Naive thymus-derived CD4-positive, alpha-beta T cell (primary cell): ENCODE results near the gene DDAH1. TPM values are rescaled to one million over a fixed set of nuclear protein-coding genes. Genes with fewer than 3 reads are reported as not detected.

Experiments used
- ATAC-seq: fragments of 150-1000 bp; cut with Tn5 transposase; 2 replicates; pipeline ENCODE4 v1.10.0; 2021; ENCODE audit warnings: mild to moderate bottlenecking, moderate library complexity
- CTCF ChIA-PET: fragments of 350-600 bp; sonication (Branson Sonifier 250); formaldehyde crosslinking; loops from one replicate; lab custom pipeline; 2021; ENCODE audit warnings: antibody characterized with exemption; lab: Charles Lee
- POLR2A ChIA-PET: fragments of 350-600 bp; sonication (Branson Sonifier 250); formaldehyde crosslinking; loops from one replicate; lab custom pipeline; 2021; ENCODE audit warnings: antibody characterized with exemption, inconsistent platforms; lab: Charles Lee
- DNase-seq, 9 donors: peaks; one replicate each; pipeline versions ENCODE4 v3.0.0 to v3.0.0-alpha.2; 2020 to 2022; ENCODE audit warnings: mixed read lengths in 1 of 9
- H3K27ac ChIP-seq: one replicate; pipeline ENCODE4 v1.7.0; 2013; ENCODE audit warnings: mild to moderate bottlenecking, low read depth, low read length, moderate library complexity
- H3K27me3 ChIP-seq, 2 donors: one replicate each; pipeline ENCODE4 v1.7.0; 2013; ENCODE audit warnings: low read length in 2 of 2, mild to moderate bottlenecking in 2 of 2, moderate library complexity in 2 of 2; ENCODE audit not compliant: control insufficient read depth in 2 of 2, insufficient read depth in 2 of 2
- H3K36me3 ChIP-seq, 3 experiments: 1 replicate in 2 of 3; 2 replicates in 1 of 3; pipeline ENCODE4 v1.7.0; 2013; ENCODE audit warnings: low read length in 3 of 3, mild to moderate bottlenecking in 3 of 3, moderate library complexity in 1 of 3; ENCODE audit not compliant: insufficient read depth in 3 of 3, control insufficient read depth in 2 of 3
- H3K4me1 ChIP-seq, 2 donors: one replicate each; pipeline ENCODE4 v1.7.0; 2013; ENCODE audit warnings: low read length in 2 of 2, mild to moderate bottlenecking in 2 of 2, moderate library complexity in 1 of 2; ENCODE audit not compliant: control insufficient read depth in 2 of 2, insufficient read depth in 2 of 2
- H3K4me3 ChIP-seq: 2 replicates; pipeline ENCODE4 v1.7.0; 2013; ENCODE audit warnings: mild to moderate bottlenecking, low read length
- H3K9me3 ChIP-seq, 3 experiments: 1 replicate in 2 of 3; 2 replicates in 1 of 3; pipeline ENCODE4 v1.7.0; 2013; ENCODE audit warnings: low read length in 3 of 3; ENCODE audit not compliant: control insufficient read depth in 2 of 3
- H3K27ac Mint-ChIP-seq, 9 donors: one replicate each; pipeline ENCODE4 v1.8.0; 2020 to 2022; ENCODE audit warnings: mixed read lengths in 9 of 9, mild to moderate bottlenecking in 8 of 9, moderate library complexity in 5 of 9, inconsistent platforms in 2 of 9
- H3K27me3 Mint-ChIP-seq, 5 donors: one replicate each; pipeline ENCODE4 v1.8.0; 2021 to 2022; ENCODE audit warnings: mixed read lengths in 5 of 5, mild to moderate bottlenecking in 1 of 5
- H3K36me3 Mint-ChIP-seq, 5 donors: one replicate each; pipeline ENCODE4 v1.8.0; 2020 to 2022; ENCODE audit warnings: mixed read lengths in 5 of 5, mild to moderate bottlenecking in 3 of 5, inconsistent platforms in 1 of 5
- H3K4me1 Mint-ChIP-seq, 7 donors: one replicate each; pipeline ENCODE4 v1.8.0; 2020 to 2022; ENCODE audit warnings: mixed read lengths in 7 of 7, mild to moderate bottlenecking in 3 of 7, inconsistent platforms in 1 of 7
- H3K4me3 Mint-ChIP-seq, 10 donors: one replicate each; pipeline ENCODE4 v1.8.0; 2020 to 2022; ENCODE audit warnings: mild to moderate bottlenecking in 10 of 10, mixed read lengths in 10 of 10, moderate library complexity in 6 of 10, inconsistent platforms in 2 of 10
- H3K9me3 Mint-ChIP-seq, 11 donors: one replicate each; pipeline ENCODE4 v1.8.0; 2020 to 2022; ENCODE audit warnings: mixed read lengths in 11 of 11, mild to moderate bottlenecking in 4 of 11, inconsistent platforms in 1 of 11, moderate library complexity in 1 of 11
- intact Hi-C, 2 donors: fragments of 100-400 bp; cut with micrococcal nuclease; formaldehyde crosslinking; loops; one replicate each; pipeline ENCODE4 v1.15.1; 2023
- polyA plus RNA-seq, 2 donors: library from polyadenylated mRNA; unstranded; fragments of 300-500 nt; fragmentation: Illumina TruSeq; gene quantifications; one replicate each; pipeline ENCODE4 v1.2.3, GENCODE V29; 2021
- total RNA-seq, 6 experiments: library from RNA in 5 of 6; stranded (reverse) in 5 of 6; gene quantifications; 1 replicate in 5 of 6; 2 replicates in 1 of 6; pipeline ENCODE4 v1.2.3 and lab custom pipeline; 2021 to 2026

The DDAH1 gene
- total and polyA plus RNA-seq, 7 experiments from 2014 or later, result 0.08 TPM; not detected in 6

DNA sequence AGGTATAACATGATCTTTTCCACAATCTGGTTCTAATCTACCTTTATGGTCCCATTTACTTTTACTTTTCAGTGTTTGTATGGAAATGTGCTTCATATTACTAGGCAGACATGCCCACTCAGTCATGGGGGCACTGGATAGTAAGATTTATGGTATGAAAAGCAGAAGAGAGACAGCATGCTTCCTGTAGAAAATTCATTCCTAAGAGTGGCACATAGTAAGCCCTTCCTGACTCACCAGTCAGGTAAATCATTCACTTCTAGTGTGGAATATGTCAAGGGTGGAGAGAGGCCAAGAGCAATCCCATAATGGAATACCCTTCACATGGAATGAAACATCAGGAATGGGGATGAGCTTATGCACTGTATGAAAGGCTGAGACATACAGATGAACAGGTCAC lies 139.0 kb downstream of the DDAH1 start:
- ChIA-PET CTCF (no interaction called here), POLR2A (no interaction called here)
- no peak for ATAC-seq
- H3K4me3 ChIP-seq, result no peak overlapping the region
- no peak overlapping the region for H3K27ac ChIP-seq
- Mint-ChIP-seq H3K4me1 (peaks cover 0 to 4% (median 0%) of the 10 kb centered on the region in 7 donors), H3K9me3 (peaks cover 0 to 2% (median 0%) of the 10 kb centered on the region in 11 donors), H3K27me3 (peaks cover 0 to 48% (median 5%) of the 10 kb centered on the region in 5 donors), H3K27ac (no peak overlapping the region), H3K36me3 (no peaks in the 10 kb centered on the region), H3K4me3 (no peak overlapping the region)
- no peaks in the 10 kb centered on the region for H3K36me3 ChIP-seq
- H3K9me3 ChIP-seq, result no peaks in the 10 kb centered on the region
- H3K27me3 ChIP-seq, result no peaks in the 10 kb centered on the region
- H3K4me1 ChIP-seq, result no peaks in the 10 kb centered on the region
- DNase-seq, result no peak
- intact Hi-C loops, result no loop called here

DNA sequence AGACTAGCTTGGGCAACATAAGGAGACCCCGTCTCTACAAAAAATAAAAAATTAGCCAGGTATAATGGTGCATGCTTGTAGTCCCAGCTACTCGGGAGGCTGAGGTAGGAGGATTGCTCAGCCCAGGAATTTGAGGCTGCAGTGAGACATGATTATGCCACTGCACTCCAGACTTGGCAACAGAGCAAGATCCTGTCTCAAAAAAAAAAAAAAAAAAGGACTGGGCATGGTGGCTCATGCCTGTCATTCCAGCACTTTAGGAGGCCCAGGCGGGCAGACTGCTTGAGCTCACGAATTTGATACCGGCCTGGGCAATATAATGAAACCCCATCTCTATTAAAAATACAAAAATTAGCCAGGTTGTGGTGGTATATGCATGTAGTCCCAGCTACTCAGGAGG lies 141.2 kb downstream of the DDAH1 start:
- CTCF ChIA-PET, result no interaction called here
- intact Hi-C loops, result no loop called here

DNA sequence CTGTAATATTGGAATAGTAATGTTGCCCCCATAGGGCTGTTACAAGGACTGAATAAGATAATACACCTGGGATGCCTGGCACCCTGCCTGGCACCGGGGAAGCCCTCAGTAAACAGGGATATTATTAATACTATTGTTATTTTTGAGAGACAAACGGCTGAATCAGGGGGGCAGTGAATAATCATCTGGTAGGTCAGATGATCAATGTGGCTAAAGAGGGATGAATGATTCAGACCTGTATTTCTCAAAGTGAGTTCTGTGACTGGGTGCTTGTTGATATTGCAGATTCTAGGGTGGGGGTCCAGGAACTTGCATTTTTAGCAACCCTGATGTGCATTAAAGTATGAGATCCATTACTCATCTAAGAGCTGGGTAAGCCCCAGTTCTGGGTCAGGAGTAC lies 142.3 kb downstream of the DDAH1 start:
- Histone ChIP-seq H3K9me3 (no peaks in the 10 kb centered on the region), H3K27me3 (peaks cover 0 to 3% of the 10 kb centered on the region in 2 donors), H3K36me3 (no peaks in the 10 kb centered on the region), H3K4me3 (no peak overlapping the region), H3K27ac (no peak overlapping the region), H3K4me1 (no peaks in the 10 kb centered on the region)
- H3K9me3 Mint-ChIP-seq, result no peaks in the 10 kb centered on the region
- CTCF ChIA-PET, result no interaction called here
- ATAC-seq (no peak), DNase-seq (no peak)
- H3K4me3 Mint-ChIP-seq, result no peak overlapping the region
- POLR2A ChIA-PET, result no interaction called here
- peaks cover 12 to 53% (median 15%) of the 10 kb centered on the region in 5 donors for H3K27me3 Mint-ChIP-seq
- H3K27ac Mint-ChIP-seq, result no peak overlapping the region
- peaks cover 0 to 6% (median 0%) of the 10 kb centered on the region in 7 donors for H3K4me1 Mint-ChIP-seq
- intact Hi-C loops, result no loop called here
- no peaks in the 10 kb centered on the region for H3K36me3 Mint-ChIP-seq

More for the DNA sequence above, 141.2 kb downstream of the DDAH1 start:
- DNase-seq, result no peak
- no peaks in the 10 kb centered on the region for H3K36me3 Mint-ChIP-seq
- H3K27ac Mint-ChIP-seq, result no peak overlapping the region
- Histone ChIP-seq H3K4me3 (no peak overlapping the region), H3K4me1 (no peaks in the 10 kb centered on the region), H3K36me3 (no peaks in the 10 kb centered on the region), H3K27ac (no peak overlapping the region), H3K9me3 (no peaks in the 10 kb centered on the region), H3K27me3 (no peaks in the 10 kb centered on the region)
- H3K4me1 Mint-ChIP-seq, result peaks cover 0 to 6% (median 0%) of the 10 kb centered on the region in 7 donors
- H3K9me3 Mint-ChIP-seq, result no peaks in the 10 kb centered on the region
- H3K4me3 Mint-ChIP-seq, result no peak overlapping the region
- no peak for ATAC-seq
- H3K27me3 Mint-ChIP-seq, result peaks cover 10 to 50% (median 12%) of the 10 kb centered on the region in 5 donors
- POLR2A ChIA-PET, result no interaction called here

DNA sequence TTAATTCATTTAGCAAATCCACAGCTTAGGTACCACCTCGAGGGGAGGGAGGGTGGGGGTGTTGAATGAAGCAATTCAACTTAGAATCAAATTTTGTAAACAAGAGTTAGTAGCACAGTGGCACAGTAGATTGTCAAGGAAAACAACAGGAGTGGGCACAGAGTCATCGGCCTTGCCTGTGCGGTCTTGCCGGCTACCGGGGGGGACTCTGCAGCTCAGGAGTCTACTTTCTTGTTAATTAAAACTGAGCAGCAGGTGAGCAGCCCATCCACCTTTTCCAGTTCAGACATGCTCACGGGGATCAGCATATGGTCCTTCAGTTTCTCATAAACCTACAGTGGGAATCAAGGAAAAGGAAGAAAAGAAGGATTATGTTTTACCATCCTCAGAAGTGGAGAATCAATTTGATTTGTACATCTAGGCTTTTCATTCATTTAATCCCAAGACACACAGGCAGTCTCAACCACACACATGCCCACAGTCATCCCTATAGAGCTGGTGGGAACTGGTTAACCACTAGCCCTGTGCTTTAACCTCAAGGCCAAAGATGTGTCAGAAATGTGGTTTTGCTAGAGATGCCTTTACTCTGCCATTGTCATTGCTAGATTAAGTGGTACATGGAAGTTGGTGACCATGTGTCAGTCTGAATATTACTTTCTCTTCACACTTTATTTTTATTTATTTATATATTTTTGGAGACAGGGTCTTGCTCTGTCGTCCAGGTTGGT lies 143.6 kb downstream of the DDAH1 start:
- Histone ChIP-seq H3K27ac (no peak overlapping the region), H3K9me3 (no peaks in the 10 kb centered on the region), H3K27me3 (peaks cover 0 to 3% of the 10 kb centered on the region in 2 donors), H3K4me3 (no peak overlapping the region), H3K36me3 (no peaks in the 10 kb centered on the region), H3K4me1 (no peaks in the 10 kb centered on the region)
- CTCF ChIA-PET, result interaction anchor here (0.6 kb wide), 1 partner anchor 386 kb away, joined by 4 read pairs; no protein-coding TSS in a partner anchor
- intact Hi-C loops, result no loop called here
- Mint-ChIP-seq H3K4me1 (peaks cover 0 to 6% (median 0%) of the 10 kb centered on the region in 7 donors), H3K27ac (no peak overlapping the region), H3K36me3 (no peaks in the 10 kb centered on the region), H3K9me3 (no peaks in the 10 kb centered on the region), H3K27me3 (peaks cover 17 to 54% (median 21%) of the 10 kb centered on the region in 5 donors), H3K4me3 (no peak overlapping the region)
- DNase-seq (peak in 1 of 9 donors; percentile 38), ATAC-seq (no peak)
- POLR2A ChIA-PET, result interaction anchor here (0.6 kb wide), 1 partner anchor 216 kb away, joined by 6 read pairs; no protein-coding TSS in a partner anchor

DNA sequence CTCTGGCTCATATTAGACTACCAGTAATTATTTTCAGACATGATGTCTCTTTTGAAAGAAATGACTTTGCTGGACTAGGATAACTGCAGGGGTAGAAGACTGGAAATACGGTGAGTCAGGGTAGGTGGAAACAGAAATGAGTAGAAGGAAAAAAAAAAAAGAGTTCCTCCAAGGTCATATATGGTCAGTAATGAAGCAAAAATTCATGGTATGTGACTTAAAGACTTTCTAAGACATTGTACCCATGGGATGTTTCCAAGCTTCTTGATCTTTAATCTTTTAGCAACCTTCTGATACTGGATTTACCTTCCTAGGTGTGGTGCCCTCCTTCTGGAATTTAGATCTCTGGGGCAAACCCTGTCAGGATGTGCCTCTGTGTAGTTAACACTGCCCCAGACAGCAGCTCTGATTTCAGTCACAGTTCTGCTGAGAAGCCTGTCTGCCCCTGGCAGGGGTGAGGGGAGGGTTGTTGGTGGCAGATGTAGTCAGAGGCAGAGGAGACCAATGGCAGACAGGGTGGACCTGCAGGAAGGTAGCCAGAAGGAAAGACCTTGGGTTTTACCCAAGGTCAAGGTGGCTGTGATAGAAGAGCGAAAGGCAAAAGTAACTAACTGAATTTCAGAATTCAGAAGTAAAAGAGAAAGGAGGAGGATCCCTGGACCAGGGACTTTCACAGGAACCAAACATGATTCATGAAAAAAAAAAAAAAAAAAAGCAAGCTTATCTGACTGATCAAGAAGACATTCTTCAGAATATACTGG lies 144.4 kb downstream of the DDAH1 start:
- H3K27me3 Mint-ChIP-seq, result peaks cover 17 to 52% (median 24%) of the 10 kb centered on the region in 5 donors
- Histone ChIP-seq H3K9me3 (no peaks in the 10 kb centered on the region), H3K4me1 (no peaks in the 10 kb centered on the region), H3K27me3 (peaks cover 0 to 3% of the 10 kb centered on the region in 2 donors), H3K4me3 (no peak overlapping the region), H3K27ac (no peak overlapping the region), H3K36me3 (no peaks in the 10 kb centered on the region)
- no peak overlapping the region for H3K27ac Mint-ChIP-seq
- no peak overlapping the region for H3K4me3 Mint-ChIP-seq
- H3K9me3 Mint-ChIP-seq, result no peaks in the 10 kb centered on the region
- H3K36me3 Mint-ChIP-seq, result no peaks in the 10 kb centered on the region
- ATAC-seq (no peak), DNase-seq (no peak)
- intact Hi-C loops, result no loop called here
- POLR2A ChIA-PET, result interaction anchor here (0.5 to 0.6 kb wide), 2 partner anchors 33 to 215 kb away, joined by 4 to 6 read pairs; no protein-coding TSS in a partner anchor
- peaks cover 0 to 6% (median 0%) of the 10 kb centered on the region in 7 donors for H3K4me1 Mint-ChIP-seq
- CTCF ChIA-PET, result interaction anchor here (0.6 kb wide), 1 partner anchor 385 kb away, joined by 4 read pairs; no protein-coding TSS in a partner anchor

DNA sequence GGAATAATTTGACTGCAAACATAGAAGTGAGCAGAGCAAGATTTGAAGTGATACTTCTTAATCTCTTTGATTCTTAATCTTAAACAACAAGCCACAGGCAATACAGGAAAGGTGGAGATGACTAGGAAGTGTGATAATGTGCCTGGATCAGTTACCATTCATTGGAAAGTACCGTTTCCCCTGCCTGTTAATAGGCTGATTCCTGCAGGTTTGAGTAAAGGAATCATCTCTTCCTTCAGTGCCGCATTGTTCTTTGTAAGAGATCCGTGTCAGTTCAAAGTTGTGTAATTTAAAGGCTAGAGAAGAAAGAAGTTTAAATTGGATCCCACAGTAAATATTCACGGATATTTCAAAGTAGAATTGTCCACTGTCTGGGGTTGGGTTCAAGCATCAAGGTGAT lies 145.0 kb downstream of the DDAH1 start:
- H3K9me3 ChIP-seq, result no peaks in the 10 kb centered on the region
- no peak overlapping the region for H3K27ac ChIP-seq
- H3K27ac Mint-ChIP-seq, result no peak overlapping the region
- no peaks in the 10 kb centered on the region for H3K36me3 ChIP-seq
- peaks cover 17 to 49% (median 26%) of the 10 kb centered on the region in 5 donors for H3K27me3 Mint-ChIP-seq
- no peak overlapping the region for H3K4me3 Mint-ChIP-seq
- intact Hi-C loops, result no loop called here
- H3K4me3 ChIP-seq, result no peak overlapping the region
- H3K4me1 Mint-ChIP-seq, result peaks cover 0 to 6% (median 0%) of the 10 kb centered on the region in 7 donors
- no peaks in the 10 kb centered on the region for H3K9me3 Mint-ChIP-seq
- no peak for DNase-seq
- no peaks in the 10 kb centered on the region for H3K36me3 Mint-ChIP-seq
- no peak for ATAC-seq
- H3K4me1 ChIP-seq, result no peaks in the 10 kb centered on the region
- H3K27me3 ChIP-seq, result peaks cover 0 to 3% of the 10 kb centered on the region in 2 donors
- CTCF ChIA-PET, result no interaction called here
- POLR2A ChIA-PET, result interaction anchor here (0.5 kb wide), 1 partner anchor 33 kb away, joined by 4 read pairs; no protein-coding TSS in a partner anchor
